ENCODE data around the gene TCOF1.

- TF ChIP-seq CTCF (optimal IDR thresholded peaks at IDR 0.05 in 1 of 3, IDR thresholded peaks at IDR 0.05 in 1 of 3, conservative IDR thresholded peaks at IDR 0.05 in 1 of 3; ENCODE audit: extremely low read depth in 1 of 3, insufficient read depth in 2 of 3, low read length in 3 of 3), result no peak
- TF ChIP-seq EZH2 (IDR thresholded peaks at IDR 0.05; ENCODE audit: low read length), result no peak
Observed at GRCh38 chr5:150422075-150422474, 64.6 kb downstream of the TCOF1 start.

Data from keratinocyte (primary cell).